BE2C (cell line): ENCODE measurements around the gene DTX3. TPM values are rescaled to one million over a fixed set of nuclear protein-coding genes. Genes with fewer than 3 reads are reported as not detected.
"Not testable (repeated sequence)": the region's sequence is repeated elsewhere in the genome, so short reads cannot be mapped to it uniquely, and the experiment has no call there.

Experiments
- DNase-seq: peaks from one replicate; pipeline ENCODE4 v3.0.0-alpha.2; 2020
- H3K27me3 ChIP-seq: fragments of 250-450 bp; sonication (Bioruptor Pico); 2 replicates; pipeline ENCODE4 v1.5.1; 2020; ENCODE audit warnings: mild to moderate bottlenecking
- H3K36me3 ChIP-seq: fragments of 250-450 bp; sonication (Bioruptor Pico); 2 replicates; pipeline ENCODE4 v1.5.1; 2020; ENCODE audit warnings: mild to moderate bottlenecking
- H3K4me1 ChIP-seq: fragments of 250-450 bp; sonication (Bioruptor Pico); 2 replicates; pipeline ENCODE4 v1.5.1; 2020
- H3K4me3 ChIP-seq: 2 replicates; pipeline ENCODE4 v1.5.1; 2011; ENCODE audit warnings: low read depth, low read length
- H3K9me3 ChIP-seq: fragments of 250-450 bp; sonication (Bioruptor Pico); 2 replicates; pipeline ENCODE4 v1.5.1; 2020
- polyA plus RNA-seq: library from polyadenylated mRNA; unstranded; fragments of >200 nt; gene quantifications from one replicate; pipeline ENCODE4 v1.2.1, GENCODE V29; 2012; ENCODE audit warnings: low read depth, missing spikeins; ENCODE audit not compliant: insufficient read length, insufficient read depth
- TF ChIP-seq, protein P1 (sequence below): IDR thresholded peaks from 2 replicates; pipeline ENCODE4 v1.5.1; 2012; ENCODE audit warnings: mild to moderate bottlenecking, low read depth, low read length

The DTX3 gene, protein sequence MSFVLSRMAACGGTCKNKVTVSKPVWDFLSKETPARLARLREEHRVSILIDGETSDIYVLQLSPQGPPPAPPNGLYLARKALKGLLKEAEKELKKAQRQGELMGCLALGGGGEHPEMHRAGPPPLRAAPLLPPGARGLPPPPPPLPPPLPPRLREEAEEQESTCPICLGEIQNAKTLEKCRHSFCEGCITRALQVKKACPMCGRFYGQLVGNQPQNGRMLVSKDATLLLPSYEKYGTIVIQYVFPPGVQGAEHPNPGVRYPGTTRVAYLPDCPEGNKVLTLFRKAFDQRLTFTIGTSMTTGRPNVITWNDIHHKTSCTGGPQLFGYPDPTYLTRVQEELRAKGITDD
- polyA plus RNA-seq, result 178 TPM

DNA sequence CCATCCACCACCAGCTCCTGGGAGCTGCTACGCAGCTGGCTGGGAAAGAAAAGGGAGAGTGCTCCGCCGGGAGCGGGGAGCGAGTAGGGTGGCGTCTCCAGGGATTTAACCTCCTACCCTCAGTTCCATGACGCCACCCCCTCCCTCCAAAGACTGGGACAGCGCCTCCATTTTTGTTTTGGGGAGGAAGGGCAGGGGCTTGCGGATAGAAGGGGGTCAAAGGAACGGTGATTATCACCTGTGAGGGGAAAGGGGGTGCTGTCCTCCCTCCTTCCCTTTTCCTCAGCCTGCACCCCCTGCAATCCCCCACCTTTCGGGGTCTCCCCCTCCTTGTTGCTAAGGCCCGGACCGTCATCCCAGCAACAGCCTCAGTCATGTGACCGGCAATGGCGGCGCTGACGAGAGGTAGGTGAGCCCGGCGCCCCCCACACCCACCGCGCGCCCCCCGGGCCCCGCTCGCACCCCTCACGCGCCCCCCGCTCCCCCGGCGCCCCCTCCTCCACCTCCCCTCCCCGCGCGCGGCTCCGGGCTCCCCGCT, at the start of gene DTX3:
DTX3 (plus strand) TSS at position 371 of the 538 bp plus-strand sequence. CDS start 1,694 bp downstream, outside the sequence.
- H3K4me1 ChIP-seq, result peaks cover 7% of the 10 kb centered on the region; the same call in 1 of the 2 replicates
- DNase-seq, result peak; percentile 58
- H3K27me3 ChIP-seq, result no peaks in the 10 kb centered on the region
- TF ChIP-seq, protein P1, sequence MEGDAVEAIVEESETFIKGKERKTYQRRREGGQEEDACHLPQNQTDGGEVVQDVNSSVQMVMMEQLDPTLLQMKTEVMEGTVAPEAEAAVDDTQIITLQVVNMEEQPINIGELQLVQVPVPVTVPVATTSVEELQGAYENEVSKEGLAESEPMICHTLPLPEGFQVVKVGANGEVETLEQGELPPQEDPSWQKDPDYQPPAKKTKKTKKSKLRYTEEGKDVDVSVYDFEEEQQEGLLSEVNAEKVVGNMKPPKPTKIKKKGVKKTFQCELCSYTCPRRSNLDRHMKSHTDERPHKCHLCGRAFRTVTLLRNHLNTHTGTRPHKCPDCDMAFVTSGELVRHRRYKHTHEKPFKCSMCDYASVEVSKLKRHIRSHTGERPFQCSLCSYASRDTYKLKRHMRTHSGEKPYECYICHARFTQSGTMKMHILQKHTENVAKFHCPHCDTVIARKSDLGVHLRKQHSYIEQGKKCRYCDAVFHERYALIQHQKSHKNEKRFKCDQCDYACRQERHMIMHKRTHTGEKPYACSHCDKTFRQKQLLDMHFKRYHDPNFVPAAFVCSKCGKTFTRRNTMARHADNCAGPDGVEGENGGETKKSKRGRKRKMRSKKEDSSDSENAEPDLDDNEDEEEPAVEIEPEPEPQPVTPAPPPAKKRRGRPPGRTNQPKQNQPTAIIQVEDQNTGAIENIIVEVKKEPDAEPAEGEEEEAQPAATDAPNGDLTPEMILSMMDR, result no peak
- peak within 1 kb of the TSS; percentile 92 for H3K4me3 ChIP-seq
- H3K36me3 ChIP-seq, result peaks cover 7% of the 10 kb centered on the region; the same call in 1 of the 2 replicates
- no peaks in the 10 kb centered on the region for H3K9me3 ChIP-seq

DNA sequence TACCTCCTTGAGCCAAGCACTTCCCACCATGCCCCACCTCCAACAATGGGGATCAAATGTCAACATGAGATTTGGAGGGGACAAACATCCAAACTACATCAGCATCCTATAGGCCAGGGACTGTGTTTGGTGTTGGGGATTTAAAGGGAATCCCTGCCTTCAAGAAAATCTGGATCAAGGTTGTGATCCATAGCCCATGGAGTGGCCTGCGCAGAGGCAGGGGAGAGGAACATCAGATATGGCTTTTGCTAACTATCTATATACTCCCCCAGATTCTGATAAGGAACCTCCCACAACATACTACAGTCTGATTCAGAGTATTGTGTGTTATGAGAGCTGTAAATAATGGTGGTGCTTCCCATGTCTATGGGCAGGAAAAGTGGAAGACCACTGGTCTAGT, 49.7 kb upstream of the DTX3 start:
- Histone ChIP-seq H3K27me3 (no peaks in the 10 kb centered on the region), H3K9me3 (no peaks in the 10 kb centered on the region), H3K36me3 (no peaks in the 10 kb centered on the region), H3K4me1 (peaks cover 19% of the 10 kb centered on the region), H3K4me3 (no peak overlapping the region)
- DNase-seq, result no peak
- TF ChIP-seq, protein P1, result no peak

DNA sequence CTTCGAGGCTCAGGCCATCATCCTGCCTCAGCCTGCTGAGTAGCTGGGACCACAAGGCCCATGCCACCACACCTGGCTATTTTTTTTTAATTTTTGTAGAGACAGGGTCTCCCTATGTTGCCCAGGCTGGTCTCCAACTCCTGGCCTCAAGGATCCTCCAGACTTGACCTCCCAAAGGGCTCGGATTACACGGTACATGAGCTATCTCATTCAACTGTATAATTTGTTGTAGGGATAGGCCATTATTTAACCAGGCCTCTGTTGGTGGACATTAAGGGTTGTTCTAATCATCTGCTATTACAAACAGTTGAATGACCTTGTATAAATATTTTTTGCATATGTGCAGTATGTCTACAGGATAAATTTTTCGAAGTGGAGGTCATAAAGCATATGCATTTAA, 45.8 kb upstream of the DTX3 start:
- no peaks in the 10 kb centered on the region for H3K27me3 ChIP-seq
- TF ChIP-seq, protein P1, result no peak
- DNase-seq, result no peak
- no peaks in the 10 kb centered on the region for H3K36me3 ChIP-seq
- H3K4me3 ChIP-seq, result no peak overlapping the region
- H3K4me1 ChIP-seq, result peaks cover 3% of the 10 kb centered on the region
- no peaks in the 10 kb centered on the region for H3K9me3 ChIP-seq

DNA sequence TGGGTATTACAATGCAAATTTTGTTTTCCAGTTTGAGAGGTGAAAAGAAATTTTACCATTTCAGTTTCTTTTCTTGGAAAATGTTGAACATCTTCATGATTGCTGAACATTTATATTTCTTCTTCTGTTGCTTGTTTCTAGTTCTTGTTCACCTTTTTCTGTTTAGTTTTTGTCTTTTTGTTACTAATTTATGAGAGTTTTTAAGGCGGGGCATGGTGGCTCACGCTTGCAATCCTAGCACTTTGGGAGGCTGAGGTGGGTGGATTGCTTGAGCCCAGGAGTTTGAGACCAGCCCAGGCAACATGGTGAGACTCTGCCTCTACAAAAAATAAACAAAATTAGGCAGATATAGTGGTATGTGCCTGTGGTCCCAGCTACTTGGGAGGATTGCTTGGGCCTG, 44.1 kb upstream of the DTX3 start:
- no peaks in the 10 kb centered on the region; the same call in 1 of the 2 replicates for H3K4me1 ChIP-seq
- DNase-seq, result no peak
- H3K27me3 ChIP-seq, result no peaks in the 10 kb centered on the region
- H3K9me3 ChIP-seq, result no peaks in the 10 kb centered on the region
- no peak overlapping the region for H3K4me3 ChIP-seq
- peaks cover 3% of the 10 kb centered on the region for H3K36me3 ChIP-seq
- TF ChIP-seq, protein P1, result no peak

DNA sequence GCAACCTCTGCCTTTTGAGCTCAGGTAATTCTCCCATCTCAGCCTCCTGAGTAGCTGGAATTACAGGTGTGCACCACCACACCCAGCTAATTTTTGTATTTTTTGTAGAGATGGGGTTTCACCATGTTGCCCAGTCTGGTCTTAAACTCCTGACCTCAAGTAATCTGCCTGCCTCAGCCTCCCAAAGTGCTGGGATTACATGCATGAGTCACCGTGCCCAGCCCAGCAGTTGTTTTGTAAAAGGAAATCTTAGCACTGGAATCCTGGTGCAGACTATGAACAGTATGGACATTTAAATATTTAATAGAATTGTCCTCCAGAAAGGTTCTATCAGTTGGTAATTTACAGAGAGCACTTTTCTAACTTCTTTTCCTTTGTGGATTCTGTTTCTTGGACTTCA, 43.5 kb upstream of the DTX3 start:
- not testable (repeated sequence) for H3K4me3 ChIP-seq, DNase-seq, H3K4me1 ChIP-seq, H3K27me3 ChIP-seq, H3K36me3 ChIP-seq, H3K9me3 ChIP-seq

DNA sequence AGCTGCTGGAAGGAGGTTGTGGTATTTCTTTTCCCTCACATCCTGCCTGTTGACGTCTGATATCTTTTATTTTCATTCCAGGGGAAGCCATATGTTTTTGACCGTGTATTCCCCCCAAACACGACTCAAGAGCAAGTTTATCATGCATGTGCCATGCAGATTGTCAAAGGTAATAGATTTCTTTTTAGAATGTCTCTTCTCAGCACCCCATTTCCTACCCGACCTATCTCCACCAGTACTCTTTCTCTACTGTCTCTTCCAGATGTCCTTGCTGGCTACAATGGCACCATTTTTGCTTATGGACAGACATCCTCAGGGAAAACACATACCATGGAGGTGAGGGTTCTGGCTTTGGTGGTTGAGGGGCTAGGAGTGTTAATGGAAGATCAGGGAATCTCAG, 41.3 kb upstream of the DTX3 start:
- Histone ChIP-seq H3K36me3 (peaks cover 3% of the 10 kb centered on the region), H3K27me3 (no peaks in the 10 kb centered on the region), H3K4me1 (no peaks in the 10 kb centered on the region), H3K4me3 (no peak overlapping the region), H3K9me3 (no peaks in the 10 kb centered on the region)
- no peak for DNase-seq
- TF ChIP-seq, protein P1, result no peak
